ENCODE data around the gene GNAQ. TPM values are rescaled to one million over a fixed set of nuclear protein-coding genes. Genes with fewer than 3 reads are reported as not detected.

Gene GNAQ
- total and polyA plus RNA-seq, 2 of the 13 experiments (the other 11 are each of a cell fraction or from before 2014, with no cell fraction given), result 16.5 to 17.7 TPM

GRCh38 chr9:77820293-77820954 lies 211.2 kb downstream of the GNAQ start (continued):
- TF ChIP-seq ADNP (CRISPR knock-in tag; IDR thresholded peaks at IDR 0.05) (no peak), ZNF263 (CRISPR knock-in tag; IDR thresholded peaks at IDR 0.05) (no peak), FOXP1 (IDR thresholded peaks at IDR 0.05) (no peak), FOXP1 (CRISPR knock-in tag; IDR thresholded peaks at IDR 0.05) (no peak)
- TF ChIP-seq, protein P1, sequence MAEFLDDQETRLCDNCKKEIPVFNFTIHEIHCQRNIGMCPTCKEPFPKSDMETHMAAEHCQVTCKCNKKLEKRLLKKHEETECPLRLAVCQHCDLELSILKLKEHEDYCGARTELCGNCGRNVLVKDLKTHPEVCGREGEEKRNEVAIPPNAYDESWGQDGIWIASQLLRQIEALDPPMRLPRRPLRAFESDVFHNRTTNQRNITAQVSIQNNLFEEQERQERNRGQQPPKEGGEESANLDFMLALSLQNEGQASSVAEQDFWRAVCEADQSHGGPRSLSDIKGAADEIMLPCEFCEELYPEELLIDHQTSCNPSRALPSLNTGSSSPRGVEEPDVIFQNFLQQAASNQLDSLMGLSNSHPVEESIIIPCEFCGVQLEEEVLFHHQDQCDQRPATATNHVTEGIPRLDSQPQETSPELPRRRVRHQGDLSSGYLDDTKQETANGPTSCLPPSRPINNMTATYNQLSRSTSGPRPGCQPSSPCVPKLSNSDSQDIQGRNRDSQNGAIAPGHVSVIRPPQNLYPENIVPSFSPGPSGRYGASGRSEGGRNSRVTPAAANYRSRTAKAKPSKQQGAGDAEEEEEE (CRISPR knock-in tag; IDR thresholded peaks at IDR 0.05; ENCODE audit: borderline replicate concordance), result no peak
- TF ChIP-seq, protein P2, sequence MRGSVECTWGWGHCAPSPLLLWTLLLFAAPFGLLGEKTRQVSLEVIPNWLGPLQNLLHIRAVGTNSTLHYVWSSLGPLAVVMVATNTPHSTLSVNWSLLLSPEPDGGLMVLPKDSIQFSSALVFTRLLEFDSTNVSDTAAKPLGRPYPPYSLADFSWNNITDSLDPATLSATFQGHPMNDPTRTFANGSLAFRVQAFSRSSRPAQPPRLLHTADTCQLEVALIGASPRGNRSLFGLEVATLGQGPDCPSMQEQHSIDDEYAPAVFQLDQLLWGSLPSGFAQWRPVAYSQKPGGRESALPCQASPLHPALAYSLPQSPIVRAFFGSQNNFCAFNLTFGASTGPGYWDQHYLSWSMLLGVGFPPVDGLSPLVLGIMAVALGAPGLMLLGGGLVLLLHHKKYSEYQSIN (CRISPR knock-in tag; IDR thresholded peaks at IDR 0.05; ENCODE audit: borderline replicate concordance), result no peak

DNA sequence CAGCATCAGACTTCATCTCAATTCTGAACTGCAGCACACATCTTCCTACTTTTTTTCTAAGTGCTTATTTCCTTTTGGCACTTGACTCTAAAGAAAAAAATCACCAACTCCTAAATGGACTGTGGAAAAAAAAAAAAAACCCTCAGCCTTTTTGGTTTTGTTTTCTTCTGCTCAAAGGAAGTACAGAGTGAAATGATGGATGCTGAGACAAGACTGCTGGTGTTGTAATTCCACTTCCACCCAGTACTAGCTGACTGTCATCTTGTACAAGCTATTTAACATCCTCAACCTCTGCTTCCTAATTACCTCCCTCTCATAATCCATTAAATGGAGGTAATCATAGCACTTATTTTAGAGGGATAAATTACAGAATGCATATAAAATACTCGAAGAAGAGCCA lies 212.0 kb downstream of the GNAQ start:
- no peaks in the 10 kb centered on the region for H3K79me2 ChIP-seq (ENCODE audit: insufficient read depth, low read length)
- no peak overlapping the region for H3K27ac ChIP-seq (ENCODE audit: extremely low read length, insufficient read depth, low read length)
- POLR2A ChIA-PET, result no interaction called here
- H3K9ac ChIP-seq (ENCODE audit: insufficient read depth, low read depth, low read length), result no peak overlapping the region
- ATAC-seq (no peak), DNase-seq (ENCODE audit: low spot score) (no peak), FAIRE-seq (no peak)
- no peaks in the 10 kb centered on the region for H3K9me3 ChIP-seq (ENCODE audit: low read length)
- no peak overlapping the region for H3K4me3 ChIP-seq (replicated peaks in 1 of 3; ENCODE audit: insufficient read depth in 1 of 3, low read depth in 2 of 3, low read length in 3 of 3)
- BruUV-seq (replicated peaks), result no TSS peak
- 92% methylated on average over 1 of the region's 1 CpG for WGBS (ENCODE audit: low lambda C conversion rate)
- intact Hi-C loops (cut with micrococcal nuclease; ENCODE audit: unreplicated experiment), result no loop called here
- no peaks in the 10 kb centered on the region for H3K27me3 ChIP-seq (ENCODE audit: control insufficient read depth in 1 of 2, insufficient read depth in 2 of 2, low read length in 2 of 2)
- in situ Hi-C loops (cut with HindIII; ENCODE audit: extremely low pct_ligation_motif_present, low pct_unique_long_range_greater_than_20kb), result no loop called here
- H2AFZ ChIP-seq (ENCODE audit: low read length), result no peak overlapping the region
- no peak for TF ChIP-seq BORCS8-MEF2B (CRISPR knock-in tag; IDR thresholded peaks at IDR 0.05)
- no peak for TF ChIP-seq ZNF17 (CRISPR knock-in tag; IDR thresholded peaks at IDR 0.05)
- no peak for TF ChIP-seq DNMT1 (CRISPR knock-in tag; IDR thresholded peaks at IDR 0.05)
- no peak for TF ChIP-seq SRSF9 (IDR thresholded peaks at IDR 0.05; ENCODE audit: borderline replicate concordance, insufficient read depth, low read depth, low read length, poor library complexity, severe bottlenecking)
- no peak for TF ChIP-seq TAF1 (CRISPR knock-in tag; IDR thresholded peaks at IDR 0.05)
- no peak for TF ChIP-seq FIP1L1 (IDR thresholded peaks at IDR 0.05; ENCODE audit: borderline replicate concordance, insufficient read depth, low read depth, low read length)
- no peak for TF ChIP-seq HNF1B (CRISPR knock-in tag; IDR thresholded peaks at IDR 0.05)
- CTCF ChIA-PET (ENCODE audit: low intra/inter-chr PET ratio, low total read pairs), result no interaction called here
- peaks cover under 1% of the 10 kb centered on the region; the same call in 1 of the 2 replicates for H3K4me1 ChIP-seq (ENCODE audit: insufficient read depth, low read length)
- H3K36me3 ChIP-seq (replicated peaks in 1 of 2; ENCODE audit: control insufficient read depth in 1 of 2, insufficient read depth in 2 of 2, low read length in 2 of 2), result no peaks in the 10 kb centered on the region
- no peak overlapping the region for H3K4me2 ChIP-seq (ENCODE audit: low read depth, low read length)
- H4K20me1 ChIP-seq (ENCODE audit: insufficient read depth, low read length), result no peaks in the 10 kb centered on the region

Measured in HepG2 (cell line).